Activated naive CD4-positive, alpha-beta T cell treated with anti-CD3 and anti-CD28 coated beads, Interleukin-2, amount 10 ng/mL, durations not matched to agents 7 days and 5 days (primary cell): ENCODE measurements around the gene F5.

ENCODE experiments used
- CTCF ChIA-PET: fragments of 350-600 bp; sonication (Branson Sonifier 250); formaldehyde crosslinking; loops from one replicate; lab custom pipeline; 2021; ENCODE audit warnings: antibody characterized with exemption; lab: Charles Lee
- DNase-seq: peaks from one replicate; pipeline ENCODE4 v3.0.0-alpha.2; 2020
- H3K27ac Mint-ChIP-seq: one replicate; pipeline ENCODE4 v1.8.0; 2021; ENCODE audit warnings: mild to moderate bottlenecking, moderate library complexity, mixed read lengths
- H3K27me3 Mint-ChIP-seq: one replicate; pipeline ENCODE4 v1.8.0; 2021; ENCODE audit warnings: mild to moderate bottlenecking, mixed read lengths
- H3K36me3 Mint-ChIP-seq: one replicate; pipeline ENCODE4 v1.8.0; 2021; ENCODE audit warnings: mixed read lengths
- H3K4me1 Mint-ChIP-seq: one replicate; pipeline ENCODE4 v1.8.0; 2021; ENCODE audit warnings: mixed read lengths
- H3K4me3 Mint-ChIP-seq: one replicate; pipeline ENCODE4 v1.8.0; 2021; ENCODE audit warnings: mild to moderate bottlenecking, moderate library complexity, mixed read lengths
- H3K9me3 Mint-ChIP-seq: one replicate; pipeline ENCODE4 v1.8.0; 2021; ENCODE audit warnings: mixed read lengths

The F5 gene

DNA sequence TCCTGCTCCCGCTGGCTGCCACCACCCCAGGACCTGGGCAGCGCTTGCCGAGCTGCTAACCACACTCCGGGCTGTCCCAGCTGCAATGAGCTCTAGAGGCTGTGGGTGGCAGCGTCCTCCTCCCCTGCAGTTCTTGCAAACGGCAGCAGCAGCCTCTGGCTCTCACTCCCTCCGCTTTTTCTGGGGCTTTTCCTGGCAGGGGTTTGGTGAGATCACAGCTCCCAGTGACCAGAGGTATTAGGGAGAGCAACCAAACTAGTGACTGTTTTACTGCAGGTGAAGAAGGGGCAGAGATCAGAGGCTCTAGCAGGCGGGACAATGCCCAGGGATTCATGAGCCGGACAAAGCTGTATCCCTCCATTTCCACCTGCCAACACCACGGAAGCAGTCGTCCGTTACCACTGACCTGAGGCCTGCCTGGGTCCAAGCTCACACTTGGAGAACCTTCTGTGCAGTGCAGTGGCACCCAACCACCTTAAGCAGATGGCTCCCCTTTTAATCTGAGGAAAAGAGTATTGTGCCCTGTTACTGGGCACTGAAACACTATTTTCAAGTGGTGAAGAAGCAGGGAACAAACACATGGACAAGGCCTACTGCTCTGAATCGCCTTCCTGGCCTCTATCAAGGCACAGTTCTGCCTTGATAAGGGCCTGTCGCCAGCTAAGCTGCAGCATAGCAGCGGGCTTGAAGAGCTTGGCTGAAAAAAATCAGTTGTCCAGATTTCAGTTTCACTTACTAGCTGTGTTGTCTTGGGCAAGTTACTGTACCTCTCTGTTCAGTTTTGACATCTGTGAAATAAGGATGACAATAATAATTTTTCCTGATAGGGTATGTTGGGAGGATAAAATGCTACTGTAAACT lies at the start of gene F5:
Gene F5, minus strand, starts transcription at position 87 of the 861 bp plus-strand sequence. CDS start 95 bp downstream, outside the sequence.
- peak; percentile 86 for DNase-seq
- Mint-ChIP-seq H3K27me3 (no peaks in the 10 kb centered on the region), H3K4me3 (peak within 1 kb of the TSS; percentile 84), H3K4me1 (peaks cover 72% of the 10 kb centered on the region), H3K9me3 (no peaks in the 10 kb centered on the region), H3K36me3 (no peaks in the 10 kb centered on the region), H3K27ac (peak within 1 kb of the TSS; percentile 78)
- CTCF ChIA-PET = interaction anchor here (0.6 to 3.5 kb wide), 30 partner anchors 10 to 1726 kb away, joined by 3 to 45 read pairs (median 5); no protein-coding TSS in a partner anchor

GRCh38 chr1:169634877-169635276 lies 48.6 kb upstream of the F5 start:
- Mint-ChIP-seq H3K4me3 (no peak overlapping the region), H3K9me3 (peaks cover 42% of the 10 kb centered on the region), H3K36me3 (peaks cover 21% of the 10 kb centered on the region), H3K4me1 (peaks cover 6% of the 10 kb centered on the region), H3K27ac (no peak overlapping the region), H3K27me3 (no peaks in the 10 kb centered on the region)
- DNase-seq = no peak
- CTCF ChIA-PET = no interaction called here

GRCh38 chr1:169634145-169634544 lies 47.9 kb upstream of the F5 start:
- no peak overlapping the region for H3K27ac Mint-ChIP-seq
- H3K27me3 Mint-ChIP-seq = no peaks in the 10 kb centered on the region
- peaks cover 5% of the 10 kb centered on the region for H3K4me1 Mint-ChIP-seq
- no peak overlapping the region for H3K4me3 Mint-ChIP-seq
- H3K36me3 Mint-ChIP-seq = peaks cover 19% of the 10 kb centered on the region
- H3K9me3 Mint-ChIP-seq = peaks cover 38% of the 10 kb centered on the region
- CTCF ChIA-PET = interaction anchor here (0.6 to 1.7 kb wide), 2 partner anchors 32 to 156 kb away, joined by 3 to 7 read pairs; no protein-coding TSS in a partner anchor
- DNase-seq = no peak

DNA sequence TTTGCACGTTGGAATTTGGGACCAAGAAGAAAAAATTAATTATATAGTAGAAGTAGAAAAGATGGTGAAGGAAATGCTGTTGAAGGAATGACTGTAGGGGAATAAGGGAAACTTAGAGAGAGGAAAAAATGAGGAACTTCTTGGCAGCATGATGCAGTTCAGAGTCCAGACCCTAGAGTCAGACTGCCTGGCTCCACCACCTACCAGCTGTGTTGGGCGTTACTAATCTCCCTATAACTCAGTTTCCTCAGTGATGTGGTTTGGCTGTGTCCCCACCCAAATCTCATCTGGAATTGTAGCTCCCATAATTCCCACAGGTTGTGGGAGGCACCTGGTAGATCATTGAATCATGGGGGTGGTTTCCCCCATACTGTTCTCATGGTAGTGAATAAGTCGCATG lies 45.0 kb upstream of the F5 start:
- no peak overlapping the region for H3K4me3 Mint-ChIP-seq
- no peaks in the 10 kb centered on the region for H3K27me3 Mint-ChIP-seq
- no peak for DNase-seq
- H3K4me1 Mint-ChIP-seq = peaks cover 22% of the 10 kb centered on the region
- no peak overlapping the region for H3K27ac Mint-ChIP-seq
- CTCF ChIA-PET = no interaction called here
- peaks cover 33% of the 10 kb centered on the region for H3K9me3 Mint-ChIP-seq
- peaks cover 22% of the 10 kb centered on the region for H3K36me3 Mint-ChIP-seq

- Mint-ChIP-seq H3K27ac (no peak within 1 kb of the TSS), H3K4me3 (no peak within 1 kb of the TSS)
These were observed 43.7 kb upstream of the F5 start, which contains the start of gene SELP for GRCh38 chr1:169630006-169630405. Gene SELP, minus strand, starts transcription at chr1:169630124. Its CDS starts 50 bp downstream, at chr1:169630074.

GRCh38 chr1:169624912-169625311 lies 38.6 kb upstream of the F5 start:
- H3K9me3 Mint-ChIP-seq = peaks cover 11% of the 10 kb centered on the region
- DNase-seq = no peak
- H3K36me3 Mint-ChIP-seq = peaks cover 14% of the 10 kb centered on the region
- H3K4me1 Mint-ChIP-seq = peaks cover 49% of the 10 kb centered on the region
- no peaks in the 10 kb centered on the region for H3K27me3 Mint-ChIP-seq
- CTCF ChIA-PET = interaction anchor here (0.8 kb wide), 1 partner anchor 89 kb away, joined by 3 read pairs; no protein-coding TSS in a partner anchor
- no peak overlapping the region for H3K4me3 Mint-ChIP-seq
- no peak overlapping the region for H3K27ac Mint-ChIP-seq

More at GRCh38 chr1:169630006-169630405, 43.7 kb upstream of the F5 start, which contains the start of gene SELP:
- DNase-seq = no peak
- Mint-ChIP-seq H3K9me3 (peaks cover 29% of the 10 kb centered on the region), H3K4me1 (peaks cover 31% of the 10 kb centered on the region), H3K36me3 (peaks cover 21% of the 10 kb centered on the region), H3K27me3 (no peaks in the 10 kb centered on the region)
- CTCF ChIA-PET = no interaction called here

DNA sequence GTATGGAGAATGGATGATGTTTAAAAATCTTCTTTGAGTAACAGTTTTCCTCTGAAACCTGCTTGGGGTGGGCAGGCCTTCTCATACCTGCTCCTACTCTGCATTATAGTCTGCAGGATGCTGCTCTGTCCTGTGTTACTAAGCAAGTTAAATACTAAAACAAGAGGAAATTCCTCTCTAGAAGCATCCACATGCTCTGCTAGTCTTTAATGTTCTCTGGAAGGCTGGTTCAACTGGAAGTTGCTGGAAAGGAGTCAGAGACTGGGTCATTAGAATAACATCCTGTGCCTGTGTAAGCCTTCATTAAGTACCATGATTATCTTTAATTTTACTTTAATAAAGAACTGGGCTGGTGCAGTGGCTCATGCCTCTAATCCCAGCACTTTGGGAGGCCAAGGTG lies 37.8 kb upstream of the F5 start:
- DNase-seq = no peak
- peaks cover 11% of the 10 kb centered on the region for H3K9me3 Mint-ChIP-seq
- H3K36me3 Mint-ChIP-seq = peaks cover 14% of the 10 kb centered on the region
- no peak overlapping the region for H3K4me3 Mint-ChIP-seq
- H3K27ac Mint-ChIP-seq = no peak overlapping the region
- H3K27me3 Mint-ChIP-seq = no peaks in the 10 kb centered on the region
- H3K4me1 Mint-ChIP-seq = peaks cover 46% of the 10 kb centered on the region
- CTCF ChIA-PET = no interaction called here

- no peak for DNase-seq
- no peak overlapping the region for H3K4me3 Mint-ChIP-seq
- peaks cover 11% of the 10 kb centered on the region for H3K9me3 Mint-ChIP-seq
- H3K27me3 Mint-ChIP-seq = no peaks in the 10 kb centered on the region
- CTCF ChIA-PET = no interaction called here
- peaks cover 39% of the 10 kb centered on the region for H3K4me1 Mint-ChIP-seq
- peaks cover 14% of the 10 kb centered on the region for H3K36me3 Mint-ChIP-seq
- H3K27ac Mint-ChIP-seq = no peak overlapping the region
These were observed 37.0 kb upstream of the F5 start for GRCh38 chr1:169623132-169623926.

DNA sequence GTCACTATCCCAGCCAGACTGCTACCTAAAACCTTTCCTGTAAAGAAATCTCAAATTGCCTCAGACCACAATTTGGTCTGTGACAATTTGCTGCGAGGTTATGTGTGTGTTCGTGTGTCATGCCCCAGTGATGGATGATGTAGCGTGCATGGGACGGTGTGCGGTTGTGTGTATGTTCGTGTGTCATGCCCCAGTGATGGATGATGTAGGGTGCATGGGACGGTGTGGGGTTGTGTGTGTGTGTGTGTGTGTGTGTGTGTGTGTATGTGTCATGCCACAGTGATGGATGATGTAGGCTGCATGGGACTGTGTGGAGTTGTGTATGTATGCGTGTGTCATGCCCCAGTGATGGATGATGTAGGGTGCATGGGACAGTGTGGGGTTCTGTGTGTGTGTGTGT lies 34.3 kb upstream of the F5 start:
- Mint-ChIP-seq H3K9me3 (peaks cover 8% of the 10 kb centered on the region), H3K36me3 (peaks cover 7% of the 10 kb centered on the region), H3K4me1 (peaks cover 25% of the 10 kb centered on the region), H3K4me3 (no peak overlapping the region), H3K27me3 (no peaks in the 10 kb centered on the region), H3K27ac (no peak overlapping the region)
- CTCF ChIA-PET = interaction anchor here (0.9 kb wide), 1 partner anchor 10 kb away, joined by 3 read pairs; no protein-coding TSS in a partner anchor
- DNase-seq = no peak

- H3K36me3 Mint-ChIP-seq = peaks cover 6% of the 10 kb centered on the region
- peaks cover 8% of the 10 kb centered on the region for H3K9me3 Mint-ChIP-seq
- peaks cover 8% of the 10 kb centered on the region for H3K4me1 Mint-ChIP-seq
- no peak for DNase-seq
- no peak overlapping the region for H3K27ac Mint-ChIP-seq
- H3K4me3 Mint-ChIP-seq = no peak overlapping the region
- H3K27me3 Mint-ChIP-seq = no peaks in the 10 kb centered on the region
- CTCF ChIA-PET = interaction anchor here (3.3 kb wide), 1 partner anchor 17 kb away, joined by 12 read pairs; no protein-coding TSS in a partner anchor
These were observed 32.1 kb upstream of the F5 start for GRCh38 chr1:169618367-169618766.

DNA sequence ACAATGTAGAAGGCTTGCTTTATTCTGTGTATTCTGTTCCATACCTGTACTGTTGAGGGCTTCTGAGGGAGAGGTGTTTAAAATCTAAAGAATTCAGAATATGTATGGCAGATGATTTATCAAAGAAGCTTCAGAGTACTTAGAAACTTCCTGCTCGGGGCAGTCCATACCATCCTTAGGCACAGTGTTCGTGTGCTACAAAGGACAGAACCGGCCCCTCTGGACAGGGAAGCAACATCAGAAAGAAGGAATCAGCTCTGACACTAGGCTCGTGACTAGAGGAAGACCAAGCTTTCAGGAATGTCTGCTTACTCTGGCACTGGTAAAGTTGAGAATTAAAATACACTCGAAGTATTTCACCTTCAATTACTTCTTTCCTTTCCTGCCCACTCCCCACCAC lies 29.5 kb upstream of the F5 start:
- H3K27ac Mint-ChIP-seq = no peak overlapping the region
- no peaks in the 10 kb centered on the region for H3K27me3 Mint-ChIP-seq
- H3K36me3 Mint-ChIP-seq = no peaks in the 10 kb centered on the region
- CTCF ChIA-PET = interaction anchor here (0.9 to 3.3 kb wide), 4 partner anchors 14 to 96 kb away, joined by 3 to 12 read pairs (median 4); no protein-coding TSS in a partner anchor
- DNase-seq = no peak
- no peak overlapping the region for H3K4me3 Mint-ChIP-seq
- peaks cover 5% of the 10 kb centered on the region for H3K9me3 Mint-ChIP-seq
- peaks cover 11% of the 10 kb centered on the region for H3K4me1 Mint-ChIP-seq

GRCh38 chr1:169610858-169611257 lies 24.6 kb upstream of the F5 start:
- DNase-seq = no peak
- H3K9me3 Mint-ChIP-seq = no peaks in the 10 kb centered on the region
- H3K4me1 Mint-ChIP-seq = peaks cover 18% of the 10 kb centered on the region
- no peak overlapping the region for H3K4me3 Mint-ChIP-seq
- H3K27ac Mint-ChIP-seq = no peak overlapping the region
- no peaks in the 10 kb centered on the region for H3K27me3 Mint-ChIP-seq
- H3K36me3 Mint-ChIP-seq = no peaks in the 10 kb centered on the region
- CTCF ChIA-PET = interaction anchor here (1.4 to 2.9 kb wide), 2 partner anchors 9 to 102 kb away, joined by 3 to 12 read pairs; no protein-coding TSS in a partner anchor

DNA sequence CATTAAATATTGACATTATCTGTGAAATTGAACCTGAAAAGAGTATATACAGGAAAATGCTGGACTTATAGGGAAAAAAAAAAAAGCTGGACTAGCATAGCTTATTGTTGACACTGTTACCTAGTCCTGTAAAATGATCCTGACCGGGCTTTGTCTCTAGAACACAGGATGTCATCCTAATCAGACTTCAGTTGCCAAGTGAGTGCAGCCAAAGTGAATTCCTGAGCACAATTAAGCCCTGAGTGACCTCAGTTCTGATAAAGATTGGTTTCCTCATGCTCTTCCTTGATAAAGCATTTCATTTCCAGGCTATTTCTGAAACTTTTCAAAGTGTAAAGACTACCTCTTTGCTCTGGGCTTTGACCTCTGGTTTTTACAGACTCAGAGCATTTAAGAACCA lies 23.8 kb upstream of the F5 start:
- CTCF ChIA-PET = interaction anchor here (0.7 to 2.9 kb wide), 4 partner anchors 9 to 102 kb away, joined by 3 to 12 read pairs (median 4); no protein-coding TSS in a partner anchor
- H3K27ac Mint-ChIP-seq = no peak overlapping the region
- no peaks in the 10 kb centered on the region for H3K9me3 Mint-ChIP-seq
- H3K36me3 Mint-ChIP-seq = no peaks in the 10 kb centered on the region
- no peak overlapping the region for H3K4me3 Mint-ChIP-seq
- DNase-seq = no peak
- peaks cover 26% of the 10 kb centered on the region for H3K4me1 Mint-ChIP-seq
- no peaks in the 10 kb centered on the region for H3K27me3 Mint-ChIP-seq

- CTCF ChIA-PET = no interaction called here
- peaks cover 5% of the 10 kb centered on the region for H3K9me3 Mint-ChIP-seq
- H3K4me3 Mint-ChIP-seq = no peak overlapping the region
- DNase-seq = no peak
- H3K27ac Mint-ChIP-seq = no peak overlapping the region
- peaks cover 39% of the 10 kb centered on the region for H3K4me1 Mint-ChIP-seq
- H3K27me3 Mint-ChIP-seq = no peaks in the 10 kb centered on the region
- peaks cover 6% of the 10 kb centered on the region for H3K36me3 Mint-ChIP-seq
These were observed 21.9 kb upstream of the F5 start for GRCh38 chr1:169608226-169608625.
